GM12892 (cell line): ENCODE measurements around the gene ZCCHC14.

Experiments
- POLR2A ChIP-seq: IDR thresholded peaks from 2 replicates; pipeline ENCODE4 v1.6.1; 2011; ENCODE audit warnings: low read depth, low read length, control low read depth
- POLR2AphosphoS5 ChIP-seq: IDR thresholded peaks from 2 replicates; pipeline ENCODE4 v1.6.1; 2011; ENCODE audit warnings: low read depth, low read length, control low read depth
- TAF1 ChIP-seq: IDR thresholded peaks from 2 replicates; pipeline ENCODE4 v1.6.1; 2011; ENCODE audit warnings: low read depth, mild to moderate bottlenecking, control low read depth, low read length, borderline replicate concordance

GRCh38 chr16:87531418-87531817 is 38.6 kb upstream of the ZCCHC14 start:
- TF ChIP-seq POLR2AphosphoS5 (no peak), POLR2A (no peak), TAF1 (no peak)
